GM10248 (cell line): ENCODE results near the gene ARF3.

ENCODE experiments used
- CTCF ChIA-PET: fragments of 300-600 bp; sonication (Branson Sonifier 250); formaldehyde crosslinking; extraction: SDS; loops from one replicate; lab custom pipeline; 2021; ENCODE audit warnings: antibody characterized with exemption; lab: Yijun Ruan, JAX
- POLR2A ChIA-PET: fragments of 350-650 bp; sonication (Branson Sonifier 250); formaldehyde crosslinking; extraction: SDS; loops from one replicate; lab custom pipeline; 2020; ENCODE audit warnings: antibody characterized with exemption; lab: Yijun Ruan, JAX
- DNase-seq: peaks from one replicate; pipeline ENCODE4 v3.0.0; 2012; ENCODE audit errors: extremely low spot score
- TF ChIP-seq, protein P1 (sequence below): IDR thresholded peaks from 2 replicates; pipeline ENCODE4 v1.5.1; 2012; ENCODE audit warnings: mild to moderate bottlenecking, low read depth; ENCODE audit errors: extremely low read depth, missing control alignments, control extremely low read depth

ARF3 gene

DNA sequence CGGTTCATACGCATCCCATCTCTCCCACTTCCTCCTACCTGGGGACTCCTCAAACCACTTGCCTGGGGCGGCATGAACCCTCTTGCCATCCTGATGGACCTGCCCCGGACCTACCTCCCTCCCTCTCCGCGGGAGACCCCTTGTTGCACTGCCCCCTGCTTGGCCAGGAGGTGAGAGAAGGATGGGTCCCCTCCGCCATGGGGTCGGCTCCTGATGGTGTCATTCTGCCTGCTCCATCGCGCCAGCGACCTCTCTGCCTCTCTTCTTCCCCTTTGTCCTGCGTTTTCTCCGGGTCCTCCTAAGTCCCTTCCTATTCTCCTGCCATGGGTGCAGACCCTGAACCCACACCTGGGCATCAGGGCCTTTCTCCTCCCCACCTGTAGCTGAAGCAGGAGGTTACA is 24.5 kb upstream of the ARF3 start:
- POLR2A ChIA-PET = no interaction called here
- TF ChIP-seq, protein P1, sequence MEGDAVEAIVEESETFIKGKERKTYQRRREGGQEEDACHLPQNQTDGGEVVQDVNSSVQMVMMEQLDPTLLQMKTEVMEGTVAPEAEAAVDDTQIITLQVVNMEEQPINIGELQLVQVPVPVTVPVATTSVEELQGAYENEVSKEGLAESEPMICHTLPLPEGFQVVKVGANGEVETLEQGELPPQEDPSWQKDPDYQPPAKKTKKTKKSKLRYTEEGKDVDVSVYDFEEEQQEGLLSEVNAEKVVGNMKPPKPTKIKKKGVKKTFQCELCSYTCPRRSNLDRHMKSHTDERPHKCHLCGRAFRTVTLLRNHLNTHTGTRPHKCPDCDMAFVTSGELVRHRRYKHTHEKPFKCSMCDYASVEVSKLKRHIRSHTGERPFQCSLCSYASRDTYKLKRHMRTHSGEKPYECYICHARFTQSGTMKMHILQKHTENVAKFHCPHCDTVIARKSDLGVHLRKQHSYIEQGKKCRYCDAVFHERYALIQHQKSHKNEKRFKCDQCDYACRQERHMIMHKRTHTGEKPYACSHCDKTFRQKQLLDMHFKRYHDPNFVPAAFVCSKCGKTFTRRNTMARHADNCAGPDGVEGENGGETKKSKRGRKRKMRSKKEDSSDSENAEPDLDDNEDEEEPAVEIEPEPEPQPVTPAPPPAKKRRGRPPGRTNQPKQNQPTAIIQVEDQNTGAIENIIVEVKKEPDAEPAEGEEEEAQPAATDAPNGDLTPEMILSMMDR = no peak
- DNase-seq = no peak
- CTCF ChIA-PET = interaction anchor here (1.2 to 16.4 kb wide), 7 partner anchors 14 to 129 kb away, joined by 3 to 417 read pairs (median 19); partner anchors contain the start of genes DDN, FKBP11 and WNT10B

DNA sequence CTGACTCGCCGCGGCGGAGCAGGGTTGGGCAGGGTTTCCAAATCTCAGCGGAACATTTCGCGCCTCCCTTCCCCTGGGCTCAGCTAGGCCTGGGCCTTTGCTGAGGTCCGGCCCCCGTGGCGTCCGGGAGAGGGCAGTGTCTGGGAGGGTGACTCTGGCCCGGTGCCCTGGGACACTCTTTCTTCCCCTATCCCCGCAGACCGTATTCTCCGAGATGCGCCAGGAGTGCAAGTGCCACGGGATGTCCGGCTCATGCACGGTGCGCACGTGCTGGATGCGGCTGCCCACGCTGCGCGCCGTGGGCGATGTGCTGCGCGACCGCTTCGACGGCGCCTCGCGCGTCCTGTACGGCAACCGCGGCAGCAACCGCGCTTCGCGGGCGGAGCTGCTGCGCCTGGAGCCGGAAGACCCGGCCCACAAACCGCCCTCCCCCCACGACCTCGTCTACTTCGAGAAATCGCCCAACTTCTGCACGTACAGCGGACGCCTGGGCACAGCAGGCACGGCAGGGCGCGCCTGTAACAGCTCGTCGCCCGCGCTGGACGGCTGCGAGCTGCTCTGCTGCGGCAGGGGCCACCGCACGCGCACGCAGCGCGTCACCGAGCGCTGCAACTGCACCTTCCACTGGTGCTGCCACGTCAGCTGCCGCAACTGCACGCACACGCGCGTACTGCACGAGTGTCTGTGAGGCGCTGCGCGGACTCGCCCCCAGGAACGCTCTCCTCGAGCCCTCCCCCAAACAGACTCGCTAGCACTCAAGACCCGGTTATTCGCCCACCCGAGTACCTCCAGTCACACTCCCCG is 23.9 kb upstream of the ARF3 start:
- ChIA-PET POLR2A (interaction anchor here (1.0 to 1.4 kb wide), 2 partner anchors 18 to 116 kb away, joined by 4 read pairs; partner anchors contain the start of genes DDN and RND1), CTCF (interaction anchor here (3.7 to 16.4 kb wide), 6 partner anchors 6 to 128 kb away, joined by 15 to 417 read pairs (median 74); partner anchors contain the start of genes DDN, FKBP11 and WNT10B)
- TF ChIP-seq, protein P1 = peak; percentile 30
- peak; percentile 49 for DNase-seq

DNA sequence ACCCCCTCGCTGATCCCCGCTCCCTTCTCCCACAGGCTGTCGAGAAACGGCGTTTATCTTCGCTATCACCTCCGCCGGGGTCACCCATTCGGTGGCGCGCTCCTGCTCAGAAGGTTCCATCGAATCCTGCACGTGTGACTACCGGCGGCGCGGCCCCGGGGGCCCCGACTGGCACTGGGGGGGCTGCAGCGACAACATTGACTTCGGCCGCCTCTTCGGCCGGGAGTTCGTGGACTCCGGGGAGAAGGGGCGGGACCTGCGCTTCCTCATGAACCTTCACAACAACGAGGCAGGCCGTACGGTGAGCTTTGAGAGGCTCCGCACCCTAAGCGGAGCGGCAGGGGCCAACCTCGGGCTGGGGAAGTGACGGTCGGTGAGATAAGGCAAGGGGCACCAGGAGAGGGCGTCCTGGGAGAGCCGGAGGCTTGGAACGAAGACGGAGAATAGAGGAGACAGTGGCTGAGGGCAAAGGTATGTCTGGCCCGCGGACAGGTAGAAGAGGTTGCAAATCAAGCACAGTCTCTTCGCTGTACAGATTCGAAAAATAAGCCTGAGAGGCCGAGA is 23.2 kb upstream of the ARF3 start:
- POLR2A ChIA-PET = interaction anchor here (1.0 to 1.4 kb wide), 2 partner anchors 19 to 115 kb away, joined by 4 read pairs; partner anchors contain the start of genes DDN and RND1
- peak; percentile 47 for DNase-seq
- CTCF ChIA-PET = interaction anchor here (1.4 to 16.4 kb wide), 7 partner anchors 6 to 128 kb away, joined by 3 to 417 read pairs (median 40); partner anchors contain the start of genes DDN, DDX23, FKBP11 and WNT10B
- TF ChIP-seq, protein P1 = no peak

DNA sequence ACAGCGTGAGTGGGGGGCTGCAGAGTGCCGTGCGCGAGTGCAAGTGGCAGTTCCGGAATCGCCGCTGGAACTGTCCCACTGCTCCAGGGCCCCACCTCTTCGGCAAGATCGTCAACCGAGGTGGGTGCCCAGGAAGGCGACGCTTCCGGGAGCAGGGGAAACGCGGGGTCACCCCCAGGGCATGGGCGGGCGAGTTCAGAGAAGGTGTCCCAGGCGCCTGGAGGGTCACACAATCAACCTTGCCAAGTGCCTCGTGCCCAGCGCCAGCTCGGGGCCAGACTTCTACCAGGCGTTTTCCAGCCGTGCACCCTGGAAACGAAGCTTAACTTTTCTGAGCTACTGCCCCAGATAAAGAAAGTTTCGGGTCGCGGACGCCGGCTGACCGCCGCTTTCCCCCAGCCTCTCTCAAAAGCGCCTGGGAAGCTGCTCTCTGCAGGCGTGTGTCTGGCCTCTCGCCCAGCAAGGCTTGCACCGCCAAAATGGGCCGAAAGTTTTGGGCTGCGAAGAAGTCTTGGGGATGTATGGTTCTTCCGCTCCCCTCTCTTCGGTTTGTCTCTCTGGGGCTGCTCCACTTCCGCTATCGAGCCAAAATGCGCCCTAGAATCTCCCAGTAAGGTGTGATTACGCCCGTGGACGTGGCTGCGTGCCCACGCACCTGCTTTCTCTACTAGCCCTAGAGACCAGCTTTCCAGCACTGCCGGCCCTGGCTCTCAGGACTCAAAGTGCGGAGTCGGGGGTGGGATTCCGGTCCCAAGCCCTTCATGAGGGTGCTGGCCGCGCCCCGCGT is 22.5 kb upstream of the ARF3 start:
- peak; percentile 55 for DNase-seq
- CTCF ChIA-PET = interaction anchor here (1.3 to 16.4 kb wide), 11 partner anchors 7 to 127 kb away, joined by 3 to 417 read pairs (median 23); partner anchors contain the start of genes DDN, DDX23, FKBP11 and WNT10B
- POLR2A ChIA-PET = interaction anchor here (0.7 to 1.4 kb wide), 2 partner anchors 114 to 151 kb away, joined by 3 to 4 read pairs; partner anchors contain the start of gene RND1
- TF ChIP-seq, protein P1 = no peak

DNA sequence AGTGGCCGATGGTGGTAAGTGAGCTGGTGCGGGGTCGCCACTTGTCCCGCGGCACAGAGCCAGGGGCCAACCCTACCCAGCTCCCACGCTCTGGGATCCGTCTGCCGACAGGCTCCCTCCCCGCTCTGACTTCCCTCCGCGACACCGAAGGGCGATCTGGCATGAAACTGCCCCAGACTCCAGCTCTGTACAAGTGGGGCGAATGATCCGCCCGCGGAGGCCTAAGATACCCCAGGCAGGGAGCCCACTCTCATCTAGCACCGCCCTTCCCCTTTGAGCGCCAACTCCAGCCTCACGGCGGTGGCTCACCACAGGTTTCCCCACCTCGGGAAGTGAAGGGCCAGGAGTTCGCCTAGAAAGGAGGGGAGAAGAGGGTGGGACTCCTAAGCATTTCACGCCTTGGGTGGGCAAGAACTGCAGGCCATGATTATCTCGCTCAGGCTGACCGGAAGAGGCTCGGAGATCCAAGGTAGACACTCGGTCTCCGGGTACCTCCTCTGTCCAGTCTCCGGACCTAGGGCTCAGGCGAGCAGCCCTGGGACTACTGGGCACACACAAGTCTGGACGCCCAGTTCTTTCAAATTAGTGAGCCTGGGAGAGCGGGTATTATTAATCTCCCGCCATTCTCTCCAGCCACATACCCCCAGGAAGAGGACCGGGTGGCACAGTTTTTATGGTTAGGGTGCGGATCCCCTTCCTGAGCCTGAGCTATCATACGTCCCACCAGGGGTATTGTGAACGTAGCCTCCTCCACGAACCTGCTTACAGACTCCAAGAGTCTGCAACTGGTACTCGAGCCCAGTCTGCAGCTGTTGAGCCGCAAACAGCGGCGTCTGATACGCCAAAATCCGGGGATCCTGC is 21.7 kb upstream of the ARF3 start:
- DNase-seq = no peak
- CTCF ChIA-PET = interaction anchor here (1.0 to 16.4 kb wide), 18 partner anchors 8 to 126 kb away, joined by 3 to 417 read pairs (median 6); partner anchors contain the start of genes ARF3, DDN, DDX23 and DHH
- POLR2A ChIA-PET = interaction anchor here (0.7 kb wide), 1 partner anchor 152 kb away, joined by 3 read pairs; no protein-coding TSS in a partner anchor
- TF ChIP-seq, protein P1 = no peak
